KOPT-K1 (cell line): ENCODE measurements around the gene ORMDL2.

ENCODE experiments used
- H3K27ac ChIP-seq: fragments of 200-600 bp; sonication (generic); 2 replicates; pipeline ENCODE4 v1.5.1; 2016; ENCODE audit warnings: antibody characterized with exemption, mild to moderate bottlenecking, low read depth, low read length; ENCODE audit not compliant: poor library complexity, severe bottlenecking
- H3K36me3 ChIP-seq: fragments of 200-600 bp; sonication (generic); 2 replicates; pipeline ENCODE4 v1.5.1; 2017; ENCODE audit warnings: antibody characterized with exemption, mild to moderate bottlenecking, low read length, moderate library complexity; ENCODE audit not compliant: insufficient read depth
- H3K9me3 ChIP-seq: fragments of 200-600 bp; sonication (generic); 2 replicates; pipeline ENCODE4 v1.5.1; 2017; ENCODE audit warnings: antibody characterized with exemption, low read length, mild to moderate bottlenecking; ENCODE audit not compliant: insufficient read depth, poor library complexity, severe bottlenecking

ORMDL2 gene

DNA sequence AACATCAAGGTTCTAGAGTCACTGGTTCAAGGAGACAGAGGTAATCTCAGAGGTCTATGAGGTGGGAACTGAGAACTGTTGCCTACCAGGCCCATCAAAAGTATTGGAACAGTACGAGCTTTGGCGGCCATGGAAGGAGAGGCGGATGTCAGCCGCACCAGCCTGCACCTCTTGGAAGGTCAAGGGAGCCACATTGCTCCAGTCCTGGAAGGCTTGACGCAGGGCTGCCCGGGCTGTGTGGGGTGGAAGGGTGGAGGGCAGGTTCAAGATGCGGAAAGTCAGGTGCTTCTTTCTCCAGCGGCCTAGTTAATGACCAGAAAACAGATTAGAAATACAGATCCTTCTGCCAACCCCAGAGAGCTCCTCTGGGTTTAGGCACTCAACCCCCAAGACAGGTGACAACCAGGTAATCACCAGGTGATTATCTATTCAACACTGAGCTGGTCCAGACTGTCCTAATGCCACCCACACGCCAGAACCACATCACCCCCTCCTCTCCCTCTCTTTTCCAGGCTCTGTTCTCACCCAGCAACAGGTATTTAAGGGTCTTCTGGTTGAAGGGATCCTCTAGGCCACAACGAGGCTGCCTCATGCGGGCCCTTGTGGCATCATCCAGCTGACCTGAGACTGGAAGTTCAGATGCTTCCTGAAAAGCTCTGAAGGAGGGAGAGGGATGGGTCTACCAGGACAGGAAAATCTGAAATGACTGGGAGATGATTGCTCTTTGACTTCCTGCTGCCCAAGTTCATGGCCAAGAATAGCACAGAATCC lies 22.9 kb downstream of the ORMDL2 start:
- Histone ChIP-seq H3K9me3 (no peaks in the 10 kb centered on the region), H3K27ac (no peak overlapping the region), H3K36me3 (no peaks in the 10 kb centered on the region)

DNA sequence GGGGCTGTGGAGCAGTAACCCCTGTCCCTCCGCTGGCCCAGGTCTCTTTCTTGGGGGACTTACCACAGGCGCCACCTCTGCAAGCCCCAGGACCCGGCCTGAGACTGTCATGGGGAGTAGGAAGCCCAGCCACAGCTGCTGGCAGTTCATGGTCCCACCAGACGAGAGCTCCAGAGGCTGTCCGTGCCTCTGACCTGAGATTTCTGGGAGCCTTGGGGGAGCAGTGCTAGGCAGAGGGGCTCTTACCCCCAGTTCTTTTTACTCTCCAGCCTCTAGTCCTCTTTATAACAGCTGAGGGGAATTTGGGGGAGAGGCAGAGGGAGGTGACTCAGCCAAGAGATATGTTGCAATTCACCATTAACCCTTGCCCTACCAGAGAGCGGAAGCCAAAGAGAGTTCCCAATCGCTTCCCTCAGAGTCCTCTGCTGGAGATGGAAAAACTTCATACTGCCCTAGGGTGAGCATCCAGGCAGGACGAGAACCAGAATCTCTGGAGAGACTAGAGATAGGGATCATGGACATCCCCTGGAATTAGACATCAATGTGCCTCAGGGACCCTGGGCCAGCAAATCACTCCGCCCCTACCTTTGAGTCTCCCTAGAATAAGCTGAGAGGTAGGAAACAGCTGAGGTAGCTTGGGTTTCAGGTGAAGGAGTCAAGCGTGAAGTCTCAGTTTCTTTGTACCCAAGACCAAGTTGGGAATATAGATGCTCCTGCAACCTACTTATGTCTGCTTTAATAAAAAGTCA lies 25.0 kb downstream of the ORMDL2 start, which contains the start of gene MMP19:
Gene MMP19, minus strand, starts transcription at position 256 of the 749 bp plus-strand sequence. Its CDS starts 106 bp downstream, at position 150.
- Histone ChIP-seq H3K9me3 (no peaks in the 10 kb centered on the region), H3K36me3 (no peaks in the 10 kb centered on the region), H3K27ac (no peak within 1 kb of the TSS)

DNA sequence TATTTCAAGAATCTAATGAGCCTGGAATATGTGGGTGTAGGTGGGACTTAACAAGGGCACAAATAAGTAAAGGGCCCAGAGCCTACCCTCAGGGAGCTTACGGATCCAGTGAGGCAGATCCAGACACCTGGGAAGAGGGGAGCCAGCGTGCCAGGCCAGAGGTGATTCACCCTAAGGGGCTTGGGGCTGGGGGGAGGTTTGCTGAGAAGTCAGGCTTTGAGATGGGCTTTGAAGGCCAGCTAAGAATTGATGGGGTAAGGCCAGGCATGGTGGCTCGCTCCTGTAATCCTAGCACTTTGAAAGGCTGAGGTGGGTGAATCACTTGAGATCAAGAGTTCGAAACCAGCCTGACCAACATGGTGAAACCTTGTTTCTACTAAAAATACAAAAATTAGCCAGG lies 25.6 kb downstream of the ORMDL2 start:
- Histone ChIP-seq H3K36me3 (no peaks in the 10 kb centered on the region), H3K27ac (no peak overlapping the region), H3K9me3 (no peaks in the 10 kb centered on the region)

DNA sequence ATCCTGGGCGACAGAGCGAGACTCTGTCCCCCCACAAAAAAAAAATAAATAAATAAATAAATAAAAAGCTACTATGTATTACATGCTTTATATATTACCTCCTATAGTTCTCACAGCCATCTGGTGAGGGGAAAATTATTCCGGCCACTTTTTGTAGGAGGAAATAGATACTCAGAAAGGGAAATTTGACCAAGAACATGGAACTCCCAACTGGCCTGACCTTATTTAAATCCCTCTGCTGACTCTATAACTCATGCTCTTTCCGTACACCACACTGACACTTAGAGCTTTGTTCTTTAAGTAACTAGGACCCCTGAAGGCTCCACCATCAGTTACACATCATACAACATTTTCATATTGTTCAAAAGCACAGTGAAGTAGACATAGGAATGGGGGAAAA lies 27.1 kb downstream of the ORMDL2 start:
- H3K9me3 ChIP-seq = no peaks in the 10 kb centered on the region
- H3K36me3 ChIP-seq = no peaks in the 10 kb centered on the region
- no peak overlapping the region for H3K27ac ChIP-seq

DNA sequence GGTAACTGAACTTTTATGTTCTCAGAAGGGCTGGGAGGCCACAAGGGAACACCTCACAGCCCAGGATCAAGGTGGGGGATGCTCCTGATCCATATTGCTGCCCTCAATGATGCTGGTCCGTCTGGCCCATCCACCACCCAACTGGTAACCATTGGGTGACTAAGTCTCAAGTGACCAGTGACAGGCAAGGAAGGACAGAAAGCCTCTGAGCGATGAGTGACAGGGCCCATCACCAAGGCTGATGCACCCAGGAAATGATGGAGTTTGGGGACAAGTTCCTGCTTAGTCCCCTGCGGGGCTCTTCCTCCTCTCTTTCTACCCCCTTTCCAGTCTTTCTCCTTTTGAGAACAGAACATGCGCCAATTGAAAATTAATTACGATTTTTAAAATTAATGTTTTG lies 27.5 kb downstream of the ORMDL2 start:
- no peak overlapping the region for H3K27ac ChIP-seq
- no peaks in the 10 kb centered on the region for H3K36me3 ChIP-seq
- no peaks in the 10 kb centered on the region for H3K9me3 ChIP-seq

DNA sequence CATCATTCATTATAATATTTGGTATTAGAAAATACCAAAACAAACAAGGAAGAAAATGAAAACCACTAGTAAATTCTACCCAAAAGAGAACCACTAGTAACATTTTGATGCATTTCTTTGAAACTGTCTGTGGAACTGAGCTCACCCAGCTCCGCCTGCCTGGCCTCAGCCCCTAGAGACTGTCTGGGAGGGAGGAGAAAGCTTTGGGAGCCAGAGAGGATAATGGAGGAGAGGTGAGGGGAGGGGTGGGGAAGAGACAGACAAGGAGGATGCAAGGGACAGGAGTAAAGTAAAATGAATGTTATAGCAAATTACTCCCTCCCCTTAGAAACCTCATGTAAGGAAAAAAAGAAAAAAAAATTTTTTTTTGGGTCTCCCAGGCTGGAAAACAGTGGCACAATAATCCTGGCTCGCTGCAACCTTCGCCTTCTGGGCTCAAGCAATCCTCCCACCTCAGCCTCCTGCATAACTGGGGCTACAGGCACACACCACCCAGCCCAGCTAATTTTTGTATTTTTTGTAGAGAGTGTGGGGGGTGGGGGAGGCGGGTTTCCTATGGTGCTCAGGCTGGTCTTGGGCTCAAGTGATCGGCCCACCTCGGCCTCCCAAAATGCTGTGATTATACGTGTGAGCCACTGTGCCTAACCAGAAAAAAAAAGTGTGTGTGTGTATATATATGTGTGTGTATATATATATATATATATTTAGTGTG lies 28.1 kb downstream of the ORMDL2 start:
- H3K9me3 ChIP-seq = no peaks in the 10 kb centered on the region
- H3K27ac ChIP-seq = no peak overlapping the region
- H3K36me3 ChIP-seq = no peaks in the 10 kb centered on the region

DNA sequence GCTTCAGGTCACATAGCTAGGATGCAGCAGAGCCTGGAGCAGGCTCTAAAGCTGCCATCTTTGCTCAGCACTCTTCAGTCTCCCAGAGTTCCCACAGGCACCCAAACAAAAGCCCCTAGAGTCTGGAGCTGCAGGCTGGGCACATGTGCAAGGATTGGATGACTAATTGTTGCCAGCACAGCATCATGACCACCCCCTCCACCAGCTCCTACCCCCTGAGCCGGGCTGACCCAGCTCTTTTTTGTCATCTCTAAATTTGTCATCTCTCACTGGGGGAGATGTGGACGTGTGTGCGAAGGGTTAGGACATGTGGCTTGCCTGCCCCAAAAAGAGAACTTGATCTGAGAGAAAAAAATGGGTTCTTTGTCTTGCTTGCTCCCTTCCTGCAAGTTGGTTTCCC lies 29.2 kb downstream of the ORMDL2 start:
- H3K36me3 ChIP-seq = no peaks in the 10 kb centered on the region
- no peak overlapping the region for H3K27ac ChIP-seq
- H3K9me3 ChIP-seq = no peaks in the 10 kb centered on the region

DNA sequence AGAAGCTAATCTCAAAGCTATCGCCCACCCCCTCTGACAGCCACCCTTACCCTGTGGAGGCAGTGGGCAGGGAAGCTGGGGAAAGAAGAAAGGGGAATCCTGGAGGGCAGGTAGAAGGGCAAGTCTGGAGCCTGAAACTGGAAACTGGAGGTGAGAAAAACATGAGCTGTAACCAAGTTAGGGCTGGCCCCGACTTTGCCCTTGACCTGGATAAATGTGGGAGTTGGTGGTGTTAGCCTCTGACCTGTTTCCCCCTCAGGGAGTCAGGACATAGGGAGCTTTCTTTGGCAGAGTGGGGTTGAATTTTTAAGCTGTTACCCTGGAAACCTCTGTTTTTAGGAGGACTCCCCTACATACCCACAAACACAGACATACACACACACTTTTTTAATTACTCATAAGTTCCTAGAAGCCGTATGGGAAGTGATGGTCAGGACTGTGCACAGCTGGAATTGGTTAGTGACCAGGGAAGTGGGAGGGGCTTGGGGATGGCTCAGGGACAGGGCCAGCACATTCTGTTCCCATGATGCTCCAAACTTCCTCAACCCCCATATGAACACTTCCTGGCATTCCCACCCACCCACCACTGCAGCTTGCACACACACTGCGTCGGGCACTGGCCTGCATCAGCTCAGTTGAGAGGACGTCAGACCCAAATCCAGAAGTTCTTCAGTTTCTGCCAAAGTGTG lies 29.9 kb downstream of the ORMDL2 start:
- no peak overlapping the region for H3K27ac ChIP-seq
- no peaks in the 10 kb centered on the region for H3K9me3 ChIP-seq
- no peaks in the 10 kb centered on the region for H3K36me3 ChIP-seq

DNA sequence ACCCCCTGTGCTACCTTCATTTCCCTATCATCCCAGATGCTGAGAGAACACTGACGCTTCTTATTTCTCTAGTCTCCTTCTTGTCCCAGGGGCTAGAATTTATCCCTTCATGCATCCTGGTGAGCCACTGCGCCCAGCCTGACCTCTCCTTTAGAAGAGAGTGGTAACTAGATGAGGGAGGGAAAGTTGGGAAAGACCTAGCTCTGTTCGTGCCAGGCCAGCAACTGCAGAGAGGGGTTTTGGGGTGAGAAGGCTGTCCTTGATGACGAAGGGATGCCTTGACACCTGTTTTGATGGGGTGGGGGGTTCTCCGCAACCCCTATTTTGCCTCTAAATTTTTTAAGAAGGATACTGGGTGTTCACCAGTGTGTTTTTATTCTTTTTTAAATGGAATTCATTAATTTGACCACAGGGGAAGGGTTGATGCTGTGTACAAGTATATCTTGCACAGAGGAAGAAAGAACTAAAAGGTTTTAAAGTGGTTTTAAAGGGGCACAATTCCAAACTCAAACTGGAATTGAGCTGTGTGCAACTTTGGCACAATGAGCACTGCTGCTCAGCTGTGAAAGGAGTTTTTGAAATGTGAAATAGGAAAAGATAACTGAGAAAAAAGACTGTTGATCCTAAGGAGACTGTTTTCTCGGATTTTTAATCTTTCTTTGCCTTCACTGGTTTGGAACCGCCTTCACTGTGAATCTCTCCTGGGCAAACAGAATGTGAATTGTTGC lies 31.9 kb downstream of the ORMDL2 start:
- H3K36me3 ChIP-seq = no peaks in the 10 kb centered on the region
- no peaks in the 10 kb centered on the region for H3K9me3 ChIP-seq
- H3K27ac ChIP-seq = no peak overlapping the region

DNA sequence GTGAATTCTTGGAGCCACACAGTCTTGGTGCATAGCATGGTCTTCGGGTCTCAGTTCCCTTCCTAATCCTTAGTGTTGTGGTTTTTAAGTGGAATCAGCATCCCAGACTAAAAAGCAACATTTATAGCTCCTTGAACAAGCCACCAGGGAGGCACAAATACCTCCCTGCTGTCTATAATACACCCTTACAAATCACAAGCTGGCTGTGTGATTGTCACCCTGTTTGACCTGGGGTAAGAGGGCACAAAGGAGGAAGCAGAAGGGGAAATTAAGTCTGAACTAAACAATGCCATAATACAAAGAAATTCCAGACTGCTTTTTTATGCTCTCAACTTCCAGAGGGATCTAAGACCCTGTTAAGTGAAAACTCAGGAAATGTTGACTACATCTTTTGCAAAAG lies 32.6 kb downstream of the ORMDL2 start:
- Histone ChIP-seq H3K9me3 (no peaks in the 10 kb centered on the region), H3K27ac (no peak overlapping the region), H3K36me3 (no peaks in the 10 kb centered on the region)

DNA sequence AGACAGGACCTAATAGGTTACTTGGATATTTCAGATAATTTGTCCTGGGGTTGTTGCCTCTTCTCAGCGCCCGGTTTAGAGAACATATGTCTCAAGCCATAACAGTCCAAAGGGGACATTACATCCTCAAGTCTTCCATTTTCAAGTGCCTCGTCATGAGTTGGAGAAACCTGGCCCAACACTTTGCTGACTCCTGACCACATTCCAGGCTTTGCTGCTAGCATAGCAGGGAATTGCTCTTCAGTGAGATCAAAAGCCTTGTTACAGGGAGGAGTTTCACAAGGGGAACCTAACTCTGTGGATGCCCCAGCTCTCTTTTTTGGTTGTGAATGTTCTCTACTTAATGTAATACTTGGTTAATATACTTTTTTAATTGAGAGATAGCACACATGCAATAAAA lies 33.1 kb downstream of the ORMDL2 start:
- no peak overlapping the region for H3K27ac ChIP-seq
- no peaks in the 10 kb centered on the region for H3K36me3 ChIP-seq
- no peaks in the 10 kb centered on the region for H3K9me3 ChIP-seq

DNA sequence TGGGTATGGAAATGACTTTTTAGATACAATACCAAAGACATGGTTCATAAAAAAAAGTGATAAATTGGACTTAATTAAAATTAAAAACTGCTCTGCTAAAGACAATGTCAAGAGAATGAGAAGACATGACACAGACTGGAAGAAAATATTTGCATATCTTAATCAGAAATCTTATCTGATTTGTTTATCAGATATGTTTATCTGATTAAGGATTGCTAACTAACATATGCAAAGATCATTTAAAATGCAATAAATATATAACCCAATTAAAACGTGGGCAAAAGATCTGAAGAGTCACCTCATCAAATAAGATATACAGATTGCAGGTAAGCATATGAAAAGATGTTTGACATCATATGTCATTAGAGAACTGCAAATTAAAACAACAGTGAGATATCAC lies 34.9 kb downstream of the ORMDL2 start:
- Histone ChIP-seq H3K9me3 (no peaks in the 10 kb centered on the region), H3K27ac (no peak overlapping the region), H3K36me3 (no peaks in the 10 kb centered on the region)

DNA sequence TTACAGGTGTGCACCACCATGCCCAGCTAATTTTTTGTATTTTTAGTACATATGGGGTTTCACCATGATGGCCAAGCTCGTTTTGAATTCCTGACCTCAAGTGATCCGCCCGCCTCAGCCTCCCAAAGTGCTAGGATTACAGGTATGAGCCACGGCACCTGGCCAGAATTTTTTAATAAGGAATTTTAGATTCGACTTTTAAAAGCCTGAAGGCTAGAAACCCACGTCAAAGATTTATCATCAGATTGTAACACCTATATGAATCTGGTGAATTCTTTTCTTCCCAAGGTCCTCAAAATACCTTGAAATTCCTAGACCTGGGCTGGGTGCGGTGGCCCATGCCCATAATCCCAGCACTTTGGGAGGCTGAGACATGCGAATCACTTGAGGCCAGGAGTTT lies 43.6 kb downstream of the ORMDL2 start:
- Histone ChIP-seq H3K9me3 (peaks cover 24% of the 10 kb centered on the region), H3K27ac (no peak overlapping the region)

DNA sequence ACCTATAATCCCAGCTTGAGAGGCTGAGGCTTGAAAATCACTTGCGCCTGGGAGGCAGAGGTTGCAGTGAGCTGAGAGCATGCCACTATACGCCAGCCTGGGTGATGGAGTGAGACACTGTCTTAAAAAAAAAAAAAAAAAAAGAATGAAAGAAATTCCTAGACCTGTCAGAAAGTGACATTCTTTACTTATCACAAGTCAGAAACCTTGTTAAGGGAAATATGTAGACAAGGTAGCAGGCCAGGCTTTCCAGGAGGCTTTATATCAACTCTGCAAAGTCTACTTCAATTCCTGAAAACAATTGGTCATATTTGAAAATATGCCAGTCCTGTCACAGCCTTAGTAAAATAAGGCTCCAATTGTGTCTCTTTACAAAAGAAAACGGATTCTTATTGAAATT lies 44.0 kb downstream of the ORMDL2 start:
- Histone ChIP-seq H3K9me3 (peaks cover 24% of the 10 kb centered on the region), H3K27ac (no peak overlapping the region)

More for the DNA sequence above, 43.6 kb downstream of the ORMDL2 start:
- no peaks in the 10 kb centered on the region for H3K36me3 ChIP-seq

More for the DNA sequence above, 44.0 kb downstream of the ORMDL2 start:
- H3K36me3 ChIP-seq = no peaks in the 10 kb centered on the region
